HG02943 (cell line): ENCODE data around the gene PLA2R1.

Experiments used
- ATAC-seq: cut with Tn5 transposase; IDR thresholded peaks from one replicate; pipeline ENCODE4 v1.9.1; 2021; ENCODE audit warnings: mild to moderate bottlenecking, low read depth, moderate library complexity; ENCODE audit not compliant: unreplicated experiment

PLA2R1 gene

GRCh38 chr2:159939946-159940345, 122.5 kb downstream of the PLA2R1 start:
- ATAC-seq: peak; percentile 82

- no peak for ATAC-seq
Measured at GRCh38 chr2:159938395-159938794, 124.0 kb downstream of the PLA2R1 start.

- ATAC-seq: no peak
Measured at GRCh38 chr2:159936471-159936870, 125.9 kb downstream of the PLA2R1 start.

- peak; percentile 79 for ATAC-seq
Measured at GRCh38 chr2:159933727-159934049, 128.7 kb downstream of the PLA2R1 start.

GRCh38 chr2:159933040-159933726, 129.2 kb downstream of the PLA2R1 start:
- ATAC-seq: peak; percentile 60

GRCh38 chr2:159926695-159927094, 135.7 kb downstream of the PLA2R1 start:
- no peak for ATAC-seq

- no peak for ATAC-seq
Measured at GRCh38 chr2:159925975-159926374, 136.4 kb downstream of the PLA2R1 start.

- no peak for ATAC-seq
Measured at GRCh38 chr2:159922563-159922962, 139.9 kb downstream of the PLA2R1 start.

GRCh38 chr2:159921752-159922404, 140.5 kb downstream of the PLA2R1 start:
- peak; percentile 94 for ATAC-seq

- no peak for ATAC-seq
Measured at GRCh38 chr2:159916511-159916910, 145.9 kb downstream of the PLA2R1 start.

GRCh38 chr2:159913900-159914299, 148.5 kb downstream of the PLA2R1 start:
- ATAC-seq: no peak

GRCh38 chr2:159912580-159912979, 149.8 kb downstream of the PLA2R1 start:
- ATAC-seq: no peak

- no peak for ATAC-seq
Measured at GRCh38 chr2:159910951-159911350, 151.5 kb downstream of the PLA2R1 start.

- ATAC-seq: no peak
Measured at GRCh38 chr2:159908623-159909022, 153.8 kb downstream of the PLA2R1 start.

- ATAC-seq: no peak
Measured at GRCh38 chr2:159907909-159908308, 154.5 kb downstream of the PLA2R1 start.

- no peak for ATAC-seq
Measured at GRCh38 chr2:159905926-159906714, 156.3 kb downstream of the PLA2R1 start.

- ATAC-seq: peak; percentile 46
Measured at GRCh38 chr2:159904959-159905305, 157.5 kb downstream of the PLA2R1 start.

GRCh38 chr2:159904127-159904958, 158.1 kb downstream of the PLA2R1 start, which contains the start of gene LY75:
TSS of gene LY75 (minus strand) at chr2:159904756.
- peak; percentile 84 for ATAC-seq

- ATAC-seq: peak; percentile 48
Measured at GRCh38 chr2:159903443-159904126, 158.8 kb downstream of the PLA2R1 start.

GRCh38 chr2:159902722-159903121, 159.7 kb downstream of the PLA2R1 start:
- no peak for ATAC-seq
